ENCODE data around the gene ALKBH8.

- TF ChIP-seq, protein P1, sequence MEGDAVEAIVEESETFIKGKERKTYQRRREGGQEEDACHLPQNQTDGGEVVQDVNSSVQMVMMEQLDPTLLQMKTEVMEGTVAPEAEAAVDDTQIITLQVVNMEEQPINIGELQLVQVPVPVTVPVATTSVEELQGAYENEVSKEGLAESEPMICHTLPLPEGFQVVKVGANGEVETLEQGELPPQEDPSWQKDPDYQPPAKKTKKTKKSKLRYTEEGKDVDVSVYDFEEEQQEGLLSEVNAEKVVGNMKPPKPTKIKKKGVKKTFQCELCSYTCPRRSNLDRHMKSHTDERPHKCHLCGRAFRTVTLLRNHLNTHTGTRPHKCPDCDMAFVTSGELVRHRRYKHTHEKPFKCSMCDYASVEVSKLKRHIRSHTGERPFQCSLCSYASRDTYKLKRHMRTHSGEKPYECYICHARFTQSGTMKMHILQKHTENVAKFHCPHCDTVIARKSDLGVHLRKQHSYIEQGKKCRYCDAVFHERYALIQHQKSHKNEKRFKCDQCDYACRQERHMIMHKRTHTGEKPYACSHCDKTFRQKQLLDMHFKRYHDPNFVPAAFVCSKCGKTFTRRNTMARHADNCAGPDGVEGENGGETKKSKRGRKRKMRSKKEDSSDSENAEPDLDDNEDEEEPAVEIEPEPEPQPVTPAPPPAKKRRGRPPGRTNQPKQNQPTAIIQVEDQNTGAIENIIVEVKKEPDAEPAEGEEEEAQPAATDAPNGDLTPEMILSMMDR (conservative IDR thresholded peaks at IDR 0.05; ENCODE audit: low read depth, low read length): no peak
- TF ChIP-seq RAD21 (IDR thresholded peaks at IDR 0.05; ENCODE audit: low read length) (no peak), NFE2L2 (IDR thresholded peaks at IDR 0.05; ENCODE audit: low read depth, low read length) (no peak), POLR2A (IDR thresholded peaks at IDR 0.05; ENCODE audit: low read depth, low read length) (no peak)
Measured at GRCh38 chr11:107457205-107457557, 108.4 kb downstream of the ALKBH8 start.
